Mucosa of rectum (tissue), 2 donors: ENCODE measurements around the gene ATP5MG.

Experiments used
- H3K27ac ChIP-seq, 2 donors: one replicate each; pipeline ENCODE4 v1.7.0; 2013; ENCODE audit warnings: inconsistent platforms in 2 of 2, low read depth in 2 of 2, low read length in 2 of 2
- H3K27me3 ChIP-seq, 2 donors: one replicate each; pipeline ENCODE4 v1.7.0; 2013; ENCODE audit warnings: low read length in 2 of 2; ENCODE audit not compliant: control insufficient read depth in 2 of 2, insufficient read depth in 2 of 2
- H3K36me3 ChIP-seq, 2 donors: one replicate each; pipeline ENCODE4 v1.7.0; 2013; ENCODE audit warnings: low read length in 2 of 2; ENCODE audit not compliant: control insufficient read depth in 2 of 2, insufficient read depth in 2 of 2
- H3K4me1 ChIP-seq, 2 donors: one replicate each; pipeline ENCODE4 v1.7.0; 2013; ENCODE audit warnings: low read length in 2 of 2, mild to moderate bottlenecking in 1 of 2; ENCODE audit not compliant: control insufficient read depth in 2 of 2, insufficient read depth in 2 of 2
- H3K4me3 ChIP-seq, 2 donors: one replicate each; pipeline ENCODE4 v1.7.0; 2013; ENCODE audit warnings: low read length in 2 of 2
- H3K9ac ChIP-seq, 2 donors: one replicate each; pipeline ENCODE4 v1.7.0; 2013; ENCODE audit warnings: low read length in 2 of 2, low read depth in 1 of 2, mild to moderate bottlenecking in 1 of 2
- H3K9me3 ChIP-seq, 2 donors: one replicate each; pipeline ENCODE4 v1.7.0; 2013; ENCODE audit warnings: low read length in 2 of 2; ENCODE audit not compliant: control insufficient read depth in 2 of 2
- donor health status: healthy.
- donor health status: Normal muscosa, but diverticular disease.

The ATP5MG gene

GRCh38 chr11:118401151-118401879, at the start of gene ATP5MG:
TSS of gene ATP5MG (plus strand) at chr11:118401606. CDS start at chr11:118401666, 60 bp downstream.
- no peaks in the 10 kb centered on the region for H3K27me3 ChIP-seq
- H3K36me3 ChIP-seq = peaks cover 8 to 18% of the 10 kb centered on the region in 2 donors
- peak within 1 kb of the TSS; percentile 90 to 99 for H3K4me3 ChIP-seq
- H3K4me1 ChIP-seq = peaks cover 5 to 9% of the 10 kb centered on the region in 2 donors
- H3K27ac ChIP-seq = peak within 1 kb of the TSS; percentile 74 to 88
- peak within 1 kb of the TSS; percentile 84 to 86 for H3K9ac ChIP-seq
- no peaks in the 10 kb centered on the region for H3K9me3 ChIP-seq

DNA sequence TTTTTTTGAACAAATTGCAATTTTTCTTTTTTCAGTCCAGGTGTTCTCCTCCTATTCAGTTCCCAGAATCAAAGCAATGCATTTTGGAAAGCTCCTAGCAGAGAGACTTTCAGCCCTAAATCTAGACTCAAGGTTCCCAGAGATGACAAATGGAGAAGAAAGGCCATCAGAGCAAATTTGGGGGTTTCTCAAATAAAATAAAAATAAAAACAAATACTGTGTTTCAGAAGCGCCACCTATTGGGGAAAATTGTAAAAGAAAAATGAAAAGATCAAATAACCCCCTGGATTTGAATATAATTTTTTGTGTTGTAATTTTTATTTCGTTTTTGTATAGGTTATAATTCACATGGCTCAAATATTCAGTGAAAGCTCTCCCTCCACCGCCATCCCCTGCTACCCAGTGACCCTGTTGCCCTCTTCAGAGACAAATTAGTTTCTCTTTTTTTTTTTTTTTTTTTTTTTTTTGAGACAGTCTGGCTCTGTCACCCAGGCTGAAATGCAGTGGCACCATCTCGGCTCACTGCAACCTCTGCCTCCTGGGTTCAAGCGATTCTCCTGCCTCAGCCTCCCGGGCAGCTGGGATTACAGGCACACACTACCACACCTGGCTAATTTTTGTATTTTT, 48.2 kb upstream of the ATP5MG start:
- Histone ChIP-seq H3K36me3 (peaks cover 0 to 4% of the 10 kb centered on the region in 2 donors), H3K9ac (no peak overlapping the region), H3K27me3 (peaks cover 0 to 6% of the 10 kb centered on the region in 2 donors), H3K9me3 (no peaks in the 10 kb centered on the region), H3K4me3 (no peak overlapping the region), H3K4me1 (no peaks in the 10 kb centered on the region), H3K27ac (no peak overlapping the region)

DNA sequence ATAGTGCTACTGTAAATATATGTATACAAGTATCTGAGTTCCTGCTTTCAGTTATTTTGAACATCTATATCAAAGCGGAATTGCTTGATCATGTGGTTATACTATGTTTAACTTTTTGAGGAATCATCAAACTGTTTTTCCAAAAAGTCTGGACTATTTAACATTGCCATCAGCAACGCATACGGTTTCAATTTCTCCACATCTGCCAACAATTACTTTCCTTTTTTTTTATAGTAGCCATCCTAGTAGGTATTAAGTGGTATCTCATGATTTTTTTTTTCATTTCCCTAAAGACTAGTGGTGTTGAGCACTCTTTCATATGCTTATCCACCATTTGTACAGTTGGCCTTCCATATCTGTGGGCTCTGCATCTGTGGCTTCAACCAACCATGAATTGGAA, 43.3 kb upstream of the ATP5MG start:
- H3K27me3 ChIP-seq = no peaks in the 10 kb centered on the region
- H3K27ac ChIP-seq = no peak overlapping the region
- peak overlapping the region in 1 of 2 donors; percentile 14 for H3K9ac ChIP-seq
- H3K9me3 ChIP-seq = no peaks in the 10 kb centered on the region
- no peaks in the 10 kb centered on the region for H3K36me3 ChIP-seq
- no peak overlapping the region for H3K4me3 ChIP-seq
- H3K4me1 ChIP-seq = peaks cover 5 to 11% of the 10 kb centered on the region in 2 donors

DNA sequence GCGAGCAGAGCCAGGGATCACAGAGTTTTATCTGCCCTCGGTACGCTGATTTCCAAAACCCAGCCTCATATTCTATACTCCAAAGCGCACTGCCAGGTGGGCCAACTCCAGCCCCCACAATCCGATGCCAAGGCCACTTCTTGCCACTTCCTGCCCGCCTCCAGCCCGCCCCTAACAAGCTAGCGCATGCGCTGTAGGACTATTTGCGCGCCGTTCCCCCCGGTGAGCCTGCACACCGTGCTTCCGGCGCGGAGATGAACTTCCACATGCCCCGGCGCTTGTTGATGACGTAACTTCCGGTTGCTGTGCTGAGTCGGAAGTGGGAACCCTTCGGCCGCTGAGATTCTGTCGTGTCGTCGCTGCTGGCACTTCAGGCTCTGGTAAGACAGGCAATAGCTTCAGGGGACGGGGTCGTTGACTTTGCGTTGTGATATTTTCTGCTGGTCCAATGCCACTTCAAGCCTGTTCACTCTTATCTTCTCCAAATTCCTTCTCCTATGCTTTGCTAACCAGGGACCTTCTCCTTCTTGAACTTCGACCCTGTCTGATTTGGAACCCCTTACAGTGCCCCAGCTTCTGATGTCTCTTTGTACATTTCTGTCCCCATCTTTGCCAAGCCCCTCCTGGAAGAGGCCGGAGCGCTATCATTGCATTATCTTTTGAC, 42.0 kb upstream of the ATP5MG start, which contains the start of gene UBE4A:
TSS of gene UBE4A (plus strand) at position 306 of the 664 bp plus-strand sequence. CDS start 5,481 bp downstream, outside the sequence.
- H3K4me1 ChIP-seq = peaks cover 5 to 11% of the 10 kb centered on the region in 2 donors
- H3K4me3 ChIP-seq = peak within 1 kb of the TSS; percentile 99 to 100
- H3K27ac ChIP-seq = peak within 1 kb of the TSS; percentile 48 to 73
- peak within 1 kb of the TSS; percentile 84 to 98 for H3K9ac ChIP-seq
- no peaks in the 10 kb centered on the region for H3K27me3 ChIP-seq
- no peaks in the 10 kb centered on the region for H3K36me3 ChIP-seq
- no peaks in the 10 kb centered on the region for H3K9me3 ChIP-seq

DNA sequence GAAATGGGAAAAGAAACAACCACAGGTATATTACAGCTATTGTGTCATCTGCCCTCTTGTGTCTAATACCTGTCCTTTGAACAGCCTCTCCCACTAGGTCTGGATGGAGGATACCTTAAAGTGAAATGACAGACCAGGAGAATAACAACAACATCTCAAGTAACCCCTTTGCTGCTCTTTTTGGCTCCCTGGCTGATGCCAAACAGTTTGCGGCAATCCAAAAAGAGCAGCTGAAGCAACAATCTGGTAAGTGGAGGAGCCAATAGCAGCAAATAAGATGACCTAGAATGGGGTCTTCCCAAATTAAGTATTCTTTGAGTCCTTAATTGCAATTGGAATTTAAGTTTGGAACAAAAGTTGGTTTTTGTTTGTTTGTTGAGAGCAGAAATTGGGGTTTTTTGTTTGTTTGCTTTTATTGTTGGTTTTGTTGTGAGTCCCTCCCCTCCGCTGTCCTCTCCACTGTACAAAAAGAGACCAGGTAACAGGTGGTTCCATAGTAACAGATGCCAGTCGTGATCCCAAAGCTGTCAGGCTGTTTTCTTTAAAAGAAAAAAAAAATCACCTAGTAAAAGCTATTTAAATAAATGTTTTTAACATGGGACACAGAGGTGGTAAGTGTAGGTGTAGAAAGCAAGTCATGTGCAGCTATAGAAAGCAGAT, 36.3 kb upstream of the ATP5MG start:
- no peak overlapping the region for H3K4me3 ChIP-seq
- H3K9me3 ChIP-seq = no peaks in the 10 kb centered on the region
- peaks cover 2 to 8% of the 10 kb centered on the region in 2 donors for H3K4me1 ChIP-seq
- H3K27ac ChIP-seq = no peak overlapping the region
- H3K36me3 ChIP-seq = peaks cover 35 to 42% of the 10 kb centered on the region in 2 donors
- no peaks in the 10 kb centered on the region for H3K27me3 ChIP-seq
- no peak overlapping the region for H3K9ac ChIP-seq

DNA sequence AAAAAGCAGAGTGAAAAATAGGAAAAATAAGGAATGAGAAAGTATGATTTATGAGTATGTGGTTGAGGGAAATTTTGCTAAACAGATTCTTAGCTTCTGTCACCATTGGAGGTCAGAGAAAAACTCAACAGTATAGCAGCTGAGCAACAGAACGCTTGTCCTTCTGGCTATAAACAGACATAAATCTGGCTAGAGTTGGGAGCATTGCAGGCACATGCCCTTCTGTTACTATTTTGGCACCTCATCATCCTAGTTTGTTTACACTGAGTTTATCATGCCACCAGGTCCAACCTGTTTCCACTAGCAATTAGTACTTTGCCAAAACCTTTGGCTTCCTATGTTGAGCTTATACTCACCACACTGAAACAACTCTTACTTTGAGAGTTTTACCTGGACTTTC, 35.1 kb upstream of the ATP5MG start:
- no peak overlapping the region for H3K4me3 ChIP-seq
- peaks cover 45 to 54% of the 10 kb centered on the region in 2 donors for H3K36me3 ChIP-seq
- H3K4me1 ChIP-seq = peaks cover 0 to 2% of the 10 kb centered on the region in 2 donors
- no peak overlapping the region for H3K9ac ChIP-seq
- H3K27me3 ChIP-seq = no peaks in the 10 kb centered on the region
- no peaks in the 10 kb centered on the region for H3K9me3 ChIP-seq
- no peak overlapping the region for H3K27ac ChIP-seq

DNA sequence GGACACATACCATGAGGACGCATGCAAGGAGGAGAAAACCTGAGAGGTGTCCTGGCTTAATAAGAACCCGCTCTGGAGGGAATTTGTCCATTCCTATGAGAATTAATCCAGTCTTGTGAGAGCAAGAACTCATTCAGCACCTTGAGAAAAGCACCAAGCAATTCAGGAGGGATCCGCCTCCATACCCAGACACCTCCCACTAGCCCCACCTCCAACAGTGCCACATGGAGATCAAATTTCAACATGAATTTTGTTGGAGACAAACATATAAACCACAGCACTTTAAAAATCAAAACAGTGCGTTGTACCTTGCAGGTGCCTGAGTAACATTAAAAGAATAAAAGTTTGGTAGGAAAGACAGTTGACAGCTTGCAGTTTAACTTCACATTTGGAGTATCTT, 30.6 kb upstream of the ATP5MG start:
- no peaks in the 10 kb centered on the region for H3K9me3 ChIP-seq
- no peaks in the 10 kb centered on the region for H3K27me3 ChIP-seq
- no peak overlapping the region for H3K27ac ChIP-seq
- H3K4me3 ChIP-seq = no peak overlapping the region
- no peaks in the 10 kb centered on the region for H3K4me1 ChIP-seq
- H3K36me3 ChIP-seq = peaks cover 72 to 80% of the 10 kb centered on the region in 2 donors
- no peak overlapping the region for H3K9ac ChIP-seq

DNA sequence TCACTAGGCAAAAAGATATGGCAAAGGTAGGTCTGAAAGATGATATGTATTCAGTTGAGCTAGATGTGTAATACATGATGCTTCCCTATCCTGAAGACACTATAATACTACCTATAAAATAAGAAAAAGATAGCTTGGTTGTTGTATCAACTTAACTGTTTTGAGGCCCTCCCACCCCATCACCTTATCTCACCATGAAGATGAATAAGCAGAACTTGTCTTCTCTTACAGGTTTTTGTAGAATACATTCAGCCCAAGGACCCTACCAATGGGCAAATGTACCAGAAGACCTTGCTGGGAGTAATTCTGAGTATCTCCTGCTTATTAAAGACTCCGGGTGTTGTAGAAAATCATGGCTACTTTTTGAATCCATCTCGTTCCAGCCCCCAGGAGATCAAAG, 28.1 kb upstream of the ATP5MG start:
- Histone ChIP-seq H3K4me1 (no peaks in the 10 kb centered on the region), H3K9me3 (no peaks in the 10 kb centered on the region), H3K27ac (no peak overlapping the region), H3K36me3 (peaks cover 76 to 79% of the 10 kb centered on the region in 2 donors), H3K27me3 (no peaks in the 10 kb centered on the region), H3K4me3 (no peak overlapping the region), H3K9ac (no peak overlapping the region)

DNA sequence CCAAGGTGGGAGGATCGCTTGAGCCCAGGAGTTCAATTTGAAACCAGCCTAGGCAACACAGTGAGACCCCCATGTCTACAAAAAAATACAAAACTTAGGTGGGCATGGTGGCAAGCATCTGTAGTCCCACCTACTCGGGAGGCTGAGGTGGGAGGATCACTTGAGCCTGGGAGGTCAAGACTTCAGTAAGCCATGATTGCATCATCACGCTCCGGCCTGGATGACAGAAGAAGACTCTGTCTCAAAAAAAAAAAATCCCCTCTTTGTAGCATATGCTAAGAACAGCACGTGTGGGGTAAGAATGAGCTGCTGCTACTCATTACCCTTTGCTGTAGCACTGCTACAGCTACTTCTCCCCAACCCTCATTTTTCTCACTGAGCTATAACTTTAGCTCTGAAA, 27.5 kb upstream of the ATP5MG start:
- Histone ChIP-seq H3K27me3 (no peaks in the 10 kb centered on the region), H3K9me3 (no peaks in the 10 kb centered on the region), H3K36me3 (peaks cover 77 to 79% of the 10 kb centered on the region in 2 donors)

More for the DNA sequence above, 27.5 kb upstream of the ATP5MG start:
- Histone ChIP-seq H3K4me1 (no peaks in the 10 kb centered on the region), H3K27ac (no peak overlapping the region), H3K4me3 (no peak overlapping the region), H3K9ac (no peak overlapping the region)
